HG03280 (cell line): ENCODE data around the gene MIER3.

Experiments used
- ATAC-seq: cut with Tn5 transposase; IDR thresholded peaks from one replicate; pipeline ENCODE4 v1.9.1; 2021; ENCODE audit warnings: mild to moderate bottlenecking, moderate library complexity; ENCODE audit not compliant: unreplicated experiment

Gene MIER3

GRCh38 chr5:56962286-56962685 is 10.4 kb upstream of the MIER3 start:
- ATAC-seq, result no peak

GRCh38 chr5:56961746-56962145 is 9.8 kb upstream of the MIER3 start:
- ATAC-seq, result no peak

GRCh38 chr5:56959326-56959725 is 7.4 kb upstream of the MIER3 start:
- no peak for ATAC-seq

GRCh38 chr5:56958595-56958994 is 6.7 kb upstream of the MIER3 start:
- ATAC-seq, result no peak

- no peak for ATAC-seq
Measured at GRCh38 chr5:56954262-56954661, 2.3 kb upstream of the MIER3 start.

- ATAC-seq, result peak; percentile 47
Measured at GRCh38 chr5:56951126-56951945, 587 bp downstream of the MIER3 start.

- ATAC-seq, result peak; percentile 40
Measured at GRCh38 chr5:56950626-56951125, 1.2 kb downstream of the MIER3 start.

GRCh38 chr5:56947052-56947451 is 4.9 kb downstream of the MIER3 start:
- ATAC-seq, result no peak

GRCh38 chr5:56941981-56942380 is 9.9 kb downstream of the MIER3 start:
- no peak for ATAC-seq

- no peak for ATAC-seq
Measured at GRCh38 chr5:56938858-56939257, 13.1 kb downstream of the MIER3 start.

GRCh38 chr5:56934325-56934724 is 17.6 kb downstream of the MIER3 start:
- no peak for ATAC-seq

- no peak for ATAC-seq
Measured at GRCh38 chr5:56922922-56923321, 29.0 kb downstream of the MIER3 start.

GRCh38 chr5:56919942-56920662 is 31.8 kb downstream of the MIER3 start:
- no peak for ATAC-seq

- no peak for ATAC-seq
Measured at GRCh38 chr5:56918054-56918453, 33.9 kb downstream of the MIER3 start.

GRCh38 chr5:56917534-56917933 is 34.4 kb downstream of the MIER3 start:
- ATAC-seq, result no peak

- no peak for ATAC-seq
Measured at GRCh38 chr5:56914678-56915077, 37.2 kb downstream of the MIER3 start.

GRCh38 chr5:56913766-56914165 is 38.2 kb downstream of the MIER3 start:
- no peak for ATAC-seq

GRCh38 chr5:56910210-56910965 is 41.5 kb downstream of the MIER3 start:
- peak; percentile 16 for ATAC-seq

- peak; percentile 89 for ATAC-seq
Measured at GRCh38 chr5:56909294-56910209, 42.4 kb downstream of the MIER3 start, which contains the start of gene SETD9. SETD9 (plus strand) TSS chr5:56909596; CDS start chr5:56909646, 50 bp downstream.

- ATAC-seq, result peak; percentile 34
Measured at GRCh38 chr5:56908942-56909293, 43.0 kb downstream of the MIER3 start.
